Fibroblast of villous mesenchyme (primary cell): ENCODE data around the gene SLC4A4. TPM values are rescaled to one million over a fixed set of nuclear protein-coding genes. Genes with fewer than 3 reads are reported as not detected.

Source experiments
- DNase-seq: peaks from one replicate; pipeline ENCODE4 v3.0.0-alpha.2; 2010; ENCODE audit warnings: low read depth
- H3K4me3 ChIP-seq: 2 replicates; pipeline ENCODE4 v1.5.1; 2011; ENCODE audit warnings: low read depth, mild to moderate bottlenecking, low read length
- total RNA-seq: library from RNA; depleted of rRNA; stranded (reverse); fragments of >200 nt; gene quantifications from 2 replicates; pipeline ENCODE4 v1.2.3, GENCODE V29; 2012
- TF ChIP-seq, protein P1 (sequence below): IDR thresholded peaks from 2 replicates; pipeline ENCODE4 v1.5.1; 2012; ENCODE audit warnings: low read depth, mild to moderate bottlenecking, low read length; ENCODE audit not compliant: insufficient read depth

SLC4A4 gene
- total RNA-seq, 1 donor: 12.5 TPM

GRCh38 chr4:71524756-71525155 lies 185.9 kb downstream of the SLC4A4 start:
- TF ChIP-seq, protein P1, sequence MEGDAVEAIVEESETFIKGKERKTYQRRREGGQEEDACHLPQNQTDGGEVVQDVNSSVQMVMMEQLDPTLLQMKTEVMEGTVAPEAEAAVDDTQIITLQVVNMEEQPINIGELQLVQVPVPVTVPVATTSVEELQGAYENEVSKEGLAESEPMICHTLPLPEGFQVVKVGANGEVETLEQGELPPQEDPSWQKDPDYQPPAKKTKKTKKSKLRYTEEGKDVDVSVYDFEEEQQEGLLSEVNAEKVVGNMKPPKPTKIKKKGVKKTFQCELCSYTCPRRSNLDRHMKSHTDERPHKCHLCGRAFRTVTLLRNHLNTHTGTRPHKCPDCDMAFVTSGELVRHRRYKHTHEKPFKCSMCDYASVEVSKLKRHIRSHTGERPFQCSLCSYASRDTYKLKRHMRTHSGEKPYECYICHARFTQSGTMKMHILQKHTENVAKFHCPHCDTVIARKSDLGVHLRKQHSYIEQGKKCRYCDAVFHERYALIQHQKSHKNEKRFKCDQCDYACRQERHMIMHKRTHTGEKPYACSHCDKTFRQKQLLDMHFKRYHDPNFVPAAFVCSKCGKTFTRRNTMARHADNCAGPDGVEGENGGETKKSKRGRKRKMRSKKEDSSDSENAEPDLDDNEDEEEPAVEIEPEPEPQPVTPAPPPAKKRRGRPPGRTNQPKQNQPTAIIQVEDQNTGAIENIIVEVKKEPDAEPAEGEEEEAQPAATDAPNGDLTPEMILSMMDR: no peak

DNA sequence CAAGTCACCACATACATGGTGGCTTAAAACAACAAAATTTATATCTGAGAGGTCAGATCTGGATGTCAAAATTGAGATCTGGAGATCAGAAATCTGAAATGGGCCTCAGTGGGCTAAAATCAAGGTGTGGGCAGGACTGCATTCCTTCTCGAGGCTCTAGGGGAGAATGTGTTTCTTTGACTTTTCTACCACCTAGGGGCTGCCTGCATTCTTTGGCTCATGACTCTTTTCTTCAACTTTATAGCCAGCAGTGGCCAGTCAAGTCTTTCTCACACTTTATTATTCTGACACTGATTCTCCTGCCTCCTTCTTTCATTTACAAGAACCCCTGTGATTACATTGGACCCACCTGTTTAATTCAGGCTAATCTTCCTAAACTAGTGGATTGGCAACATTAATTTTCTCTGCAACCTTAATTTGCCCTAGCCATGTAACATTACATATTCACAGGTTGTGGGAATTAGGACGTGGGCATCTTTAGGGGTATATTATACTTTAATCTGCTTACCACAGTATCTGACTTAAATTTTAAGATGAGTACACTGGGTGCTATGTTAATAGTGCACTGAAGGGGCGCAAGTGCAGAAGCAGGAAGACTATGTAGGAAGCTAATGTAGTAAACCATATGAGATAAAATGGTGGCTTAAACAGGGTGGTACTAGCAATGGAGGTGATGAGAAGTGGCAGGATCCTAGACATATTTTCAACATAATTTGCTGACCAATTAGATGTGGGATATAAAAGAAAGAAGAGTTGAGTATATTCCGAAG lies 188.0 kb downstream of the SLC4A4 start:
- no peak overlapping the region for H3K4me3 ChIP-seq
- TF ChIP-seq, protein P1: no peak
- no peak for DNase-seq

More at GRCh38 chr4:71524756-71525155, 185.9 kb downstream of the SLC4A4 start:
- no peak overlapping the region for H3K4me3 ChIP-seq
- no peak for DNase-seq

- TF ChIP-seq, protein P1: no peak
- H3K4me3 ChIP-seq: no peak overlapping the region
- no peak for DNase-seq
These were observed 193.6 kb downstream of the SLC4A4 start for GRCh38 chr4:71532407-71532806.

DNA sequence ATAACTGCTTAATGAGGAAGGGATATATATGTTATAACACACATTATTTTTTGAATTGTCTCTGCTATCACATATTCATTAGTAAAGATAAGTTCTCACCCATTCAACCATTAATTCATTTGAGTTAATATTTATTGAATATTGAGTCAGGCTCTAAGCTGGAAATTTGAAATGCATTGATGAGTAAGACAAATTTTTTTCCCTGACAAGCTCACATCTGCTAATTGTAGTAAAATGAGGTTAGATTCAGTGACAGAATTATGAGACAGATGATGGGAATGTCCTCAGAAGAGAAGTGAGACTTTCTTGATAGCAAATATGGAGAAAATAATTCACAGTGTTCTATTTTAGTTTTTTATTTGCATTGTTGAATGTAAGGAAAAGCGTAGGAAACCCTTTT lies 194.3 kb downstream of the SLC4A4 start:
- TF ChIP-seq, protein P1: no peak
- no peak overlapping the region for H3K4me3 ChIP-seq
- DNase-seq: no peak

GRCh38 chr4:71537551-71538065 lies 198.8 kb downstream of the SLC4A4 start:
- no peak overlapping the region for H3K4me3 ChIP-seq
- TF ChIP-seq, protein P1: no peak
- no peak for DNase-seq

- no peak overlapping the region for H3K4me3 ChIP-seq
- TF ChIP-seq, protein P1: no peak
- DNase-seq: no peak
These were observed 199.7 kb downstream of the SLC4A4 start for GRCh38 chr4:71538528-71538927.

DNA sequence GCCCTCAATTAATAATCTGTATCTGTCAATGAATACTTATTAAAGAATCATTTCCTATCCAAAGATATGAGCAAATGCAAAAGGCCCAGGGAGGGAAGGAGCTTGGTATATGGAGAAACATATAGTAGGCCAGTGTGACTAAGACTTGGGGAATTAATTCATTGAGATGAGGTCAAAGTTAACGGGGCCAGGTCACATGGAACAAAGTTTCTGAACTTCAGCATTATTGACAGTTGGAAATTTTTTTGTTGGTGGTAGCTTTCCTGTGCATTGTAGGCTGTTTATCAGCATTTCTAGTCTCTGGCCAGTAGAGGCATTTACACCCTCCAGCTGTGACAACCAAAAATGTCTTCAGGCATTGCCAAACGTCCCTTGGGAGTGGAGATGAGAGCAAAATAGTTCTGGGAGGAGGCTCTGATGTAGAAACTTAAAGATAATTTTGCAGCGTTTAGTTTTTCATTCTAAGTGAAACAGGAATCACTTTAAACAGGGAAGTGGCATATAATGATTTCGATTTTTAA lies 202.0 kb downstream of the SLC4A4 start:
- TF ChIP-seq, protein P1: peak; percentile 11
- no peak for DNase-seq
- no peak overlapping the region for H3K4me3 ChIP-seq
